K562 (cell line): Measurements from ENCODE around the gene LTN1. TPM values are rescaled to one million over a fixed set of nuclear protein-coding genes. Genes with fewer than 3 reads are reported as not detected.

Source experiments
- BACH1 ChIP-seq: fragments of 200-800 bp; sonication (Bioruptor generic); IDR thresholded peaks from 2 replicates; pipeline ENCODE4 v1.6.1; 2016; ENCODE audit warnings: missing genetic modification characterization, missing compliant biosample characterization
- CBX1 ChIP-seq: sonication (generic); IDR thresholded peaks from 2 replicates; pipeline ENCODE4 v1.6.1; 2016; ENCODE audit warnings: antibody characterized with exemption, low read depth, mild to moderate bottlenecking
- CHD2 ChIP-seq: IDR thresholded peaks from 2 replicates; pipeline ENCODE4 v1.6.1; 2011; ENCODE audit warnings: low read depth, low read length
- EGR1 ChIP-seq: fragments of 450-650 bp; conservative IDR thresholded peaks from 2 replicates; pipeline ENCODE4 v1.6.1; 2017; ENCODE audit warnings: mild to moderate bottlenecking
- ETV6 ChIP-seq, 3 experiments: fragments of 150-350 bp in 1 of 3; sonication (generic) in 1 of 3; formaldehyde crosslinking in 1 of 3; IDR thresholded peaks; 2 replicates each; pipeline versions ENCODE4 v1.6.1 to v1.8.0; 2014 to 2022; ENCODE audit warnings: borderline replicate concordance in 2 of 3, low read depth in 2 of 3, antibody characterized with exemption in 1 of 3, low read length in 1 of 3, mild to moderate bottlenecking in 1 of 3, missing genetic modification reagents in 1 of 3
- FOXK2 ChIP-seq, 2 experiments: fragments of 450-650 bp; IDR thresholded peaks in 1 of 2; conservative IDR thresholded peaks in 1 of 2; 2 replicates each; pipeline ENCODE4 v1.6.1; 2016; ENCODE audit warnings: low read depth in 2 of 2, mild to moderate bottlenecking in 1 of 2
- HDAC1 ChIP-seq, 2 experiments: fragments of 450-650 bp; IDR thresholded peaks; 2 replicates each; pipeline ENCODE4 v1.6.1; 2016 to 2017; ENCODE audit warnings: inconsistent platforms in 1 of 2, mild to moderate bottlenecking in 1 of 2, moderate library complexity in 1 of 2
- HLTF ChIP-seq: fragments of 450-650 bp; IDR thresholded peaks from 2 replicates; pipeline ENCODE4 v1.6.1; 2016
- KLF1 ChIP-seq: fragments of 450-650 bp; IDR thresholded peaks from 2 replicates; pipeline ENCODE4 v1.6.1; 2016; ENCODE audit warnings: missing genetic modification characterization, missing compliant biosample characterization
- MAFK ChIP-seq: IDR thresholded peaks from 2 replicates; pipeline ENCODE4 v1.6.1; 2011; ENCODE audit warnings: low read length, improper control_type of control experiment
- NBN ChIP-seq: fragments of 450-650 bp; IDR thresholded peaks from 2 replicates; pipeline ENCODE4 v1.6.1; 2016; ENCODE audit warnings: low read depth, mild to moderate bottlenecking
- PBX2 ChIP-seq, 2 experiments: IDR thresholded peaks in 1 of 2; conservative IDR thresholded peaks in 1 of 2; 2 replicates each; pipeline ENCODE4 v1.6.1; 2016; ENCODE audit warnings: low read depth in 2 of 2, mild to moderate bottlenecking in 1 of 2, missing compliant biosample characterization in 1 of 2, missing genetic modification characterization in 1 of 2, moderate library complexity in 1 of 2
- PML ChIP-seq: IDR thresholded peaks from 2 replicates; pipeline ENCODE4 v1.6.1; 2012; ENCODE audit warnings: low read length, inconsistent platforms
- POLR2A ChIP-seq: fragments of 450-650 bp; conservative IDR thresholded peaks from 2 replicates; pipeline ENCODE4 v1.6.1; 2016
- RAD51 ChIP-seq: fragments of 450-650 bp; IDR thresholded peaks from 2 replicates; pipeline ENCODE4 v1.7.1; 2016; ENCODE audit warnings: low read depth, mild to moderate bottlenecking, borderline replicate concordance
- RBM25 ChIP-seq: fragments of 200-400 bp; formaldehyde crosslinking; IDR thresholded peaks from 2 replicates; pipeline ENCODE4 v1.6.1; 2018; ENCODE audit warnings: low read length, low read depth, moderate library complexity; ENCODE audit not compliant: severe bottlenecking
- SRSF7 ChIP-seq: fragments of 200-400 bp; formaldehyde crosslinking; optimal IDR thresholded peaks from 2 replicates; pipeline ENCODE3; 2017; ENCODE audit warnings: mild to moderate bottlenecking, low read depth, low read length
- TBP ChIP-seq: optimal IDR thresholded peaks from 2 replicates; pipeline ENCODE3; 2011; ENCODE audit warnings: low read depth, low read length, improper control_type of control experiment
- ZBTB12 ChIP-seq: fragments of 250-450 bp; sonication (Bioruptor Pico); IDR thresholded peaks from 2 replicates; pipeline ENCODE4 v1.4.0; 2020
- ZNF384 ChIP-seq: IDR thresholded peaks from 2 replicates; pipeline ENCODE4 v1.6.1; 2012; ENCODE audit warnings: low read depth, low read length, improper control_type of control experiment
- ZNF644 ChIP-seq: fragments of 200-800 bp; sonication (Bioruptor generic); IDR thresholded peaks from 2 replicates; pipeline ENCODE4 v1.6.1; 2016; ENCODE audit warnings: low read depth, missing genetic modification characterization, missing compliant biosample characterization
- polyA plus RNA-seq, 8 experiments: library from polyadenylated mRNA; depleted of rRNA in 4 of 8; stranded (reverse) in 5 of 8; unstranded in 3 of 8; fragments of >200 nt; fragmentation: Nextera tagmentation in 2 of 8; fragmentation: Illumina TruSeq in 1 of 8; extraction: Ambion mirVana in 2 of 8; extraction: Trizol in 1 of 8; gene quantifications; 2 replicates each; pipeline versions ENCODE4 v1.2.1 to v1.2.3, GENCODE V29; 2011 to 2014; ENCODE audit warnings: inconsistent platforms in 1 of 8, missing spikeins in 1 of 8
- total RNA-seq, 7 experiments: library from RNA; depleted of rRNA in 6 of 7; stranded (reverse); fragments of >200 nt in 6 of 7; fragmentation: Illumina TruSeq in 2 of 7; extraction: Trizol in 2 of 7; gene quantifications; 2 replicates each; pipeline versions ENCODE4 v1.2.1 to v1.2.3, GENCODE V29; 2011 to 2021; ENCODE audit warnings: low replicate concordance in 1 of 7
- TF ChIP-seq, protein P1 (sequence below): sonication (generic); formaldehyde crosslinking; IDR thresholded peaks from 2 replicates; pipeline ENCODE4 v1.8.0; 2022; ENCODE audit warnings: missing genetic modification reagents, mild to moderate bottlenecking, moderate library complexity, borderline replicate concordance
- TF ChIP-seq, protein P2 (sequence below): fragments of 250-450 bp; sonication (Bioruptor Pico); IDR thresholded peaks from 2 replicates; pipeline ENCODE4 v1.9.0; 2021; ENCODE audit warnings: mild to moderate bottlenecking

LTN1 gene
- total and polyA plus RNA-seq, 9 of the 15 experiments (the other 6 are each of a cell fraction or from before 2014, with no cell fraction given), result 15.7 to 49.6 (median 28.7) TPM

DNA sequence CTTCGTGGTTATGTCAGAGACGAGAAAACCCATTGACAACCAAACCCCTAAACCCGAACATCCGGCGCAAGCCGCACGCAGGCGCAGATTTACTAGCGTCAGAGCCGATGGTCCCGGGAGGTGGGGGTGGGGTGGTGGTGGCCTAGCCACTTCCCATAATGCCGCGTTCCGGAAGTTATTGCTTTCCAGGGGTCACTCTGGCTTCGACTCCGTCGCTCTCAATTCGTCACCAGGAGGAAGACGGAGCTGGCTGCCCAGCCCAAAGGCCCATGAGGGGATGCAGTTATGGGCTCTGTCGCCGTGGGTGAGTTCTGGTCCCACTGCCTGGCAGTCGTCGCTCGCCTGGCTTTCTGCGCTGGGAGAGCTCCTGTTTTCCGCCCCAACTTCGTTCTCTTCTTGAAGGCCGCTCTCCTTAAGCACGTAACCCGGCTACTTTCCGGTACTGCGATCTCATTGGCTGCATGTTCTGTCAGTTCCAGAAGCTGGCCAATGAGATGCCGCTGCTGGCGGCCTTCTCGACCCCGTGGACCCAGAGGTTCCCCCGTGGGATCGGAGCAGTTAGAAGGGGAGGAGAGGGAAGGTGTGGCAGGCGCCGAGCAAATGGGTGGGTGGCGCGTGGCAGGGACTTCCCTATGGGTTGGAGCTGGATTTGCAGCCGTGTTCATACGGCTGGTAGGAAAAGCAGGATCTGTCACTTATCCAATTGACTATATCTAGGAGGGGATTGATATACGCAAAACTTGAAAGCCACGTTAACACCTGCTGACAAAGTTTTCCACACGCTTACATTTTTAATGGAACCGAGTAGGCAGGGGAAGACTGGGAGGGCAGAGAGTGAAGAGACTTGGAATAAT is 32.0 kb upstream of the LTN1 start, which contains the start of gene USP16 (continued):
- TF ChIP-seq, protein P1, sequence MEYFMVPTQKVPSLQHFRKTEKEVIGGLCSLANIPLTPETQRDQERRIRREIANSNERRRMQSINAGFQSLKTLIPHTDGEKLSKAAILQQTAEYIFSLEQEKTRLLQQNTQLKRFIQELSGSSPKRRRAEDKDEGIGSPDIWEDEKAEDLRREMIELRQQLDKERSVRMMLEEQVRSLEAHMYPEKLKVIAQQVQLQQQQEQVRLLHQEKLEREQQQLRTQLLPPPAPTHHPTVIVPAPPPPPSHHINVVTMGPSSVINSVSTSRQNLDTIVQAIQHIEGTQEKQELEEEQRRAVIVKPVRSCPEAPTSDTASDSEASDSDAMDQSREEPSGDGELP (CRISPR knock-in tag), result peak; percentile 80; the same call in 1 of the 2 replicates
- peak; percentile 83 for TF ChIP-seq TBP
- TF ChIP-seq, protein P2, sequence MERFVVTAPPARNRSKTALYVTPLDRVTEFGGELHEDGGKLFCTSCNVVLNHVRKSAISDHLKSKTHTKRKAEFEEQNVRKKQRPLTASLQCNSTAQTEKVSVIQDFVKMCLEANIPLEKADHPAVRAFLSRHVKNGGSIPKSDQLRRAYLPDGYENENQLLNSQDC (CRISPR knock-in tag), result no peak
- TF ChIP-seq PBX2 (CRISPR knock-in tag; IDR thresholded peaks at IDR 0.05; ENCODE audit: low read depth), result peak; percentile 79
- TF ChIP-seq PBX2 (tag; conservative IDR thresholded peaks at IDR 0.05; ENCODE audit: low read depth), result peak; percentile 98
- peak; percentile 71 for TF ChIP-seq EGR1
- TF ChIP-seq ZNF644 (tag), result 0 out of 2 replicates have a peak, but pooled peaks have one; percentile 25
- 0 out of 2 replicates have a peak, but pooled peaks have one; percentile 11 for TF ChIP-seq HLTF
- TF ChIP-seq PML, result peak; percentile 39
- 0 out of 2 replicates have a peak, but pooled peaks have one; percentile 36 for TF ChIP-seq KLF1 (tag)
- TF ChIP-seq CHD2, result peak; percentile 87
- no peak for TF ChIP-seq SRSF7
- peak; percentile 95 for TF ChIP-seq POLR2A
- TF ChIP-seq NBN, result peak; percentile 83
- peak; percentile 81 to 91 for TF ChIP-seq FOXK2 (conservative IDR thresholded peaks at IDR 0.05 in 1 of 2, IDR thresholded peaks at IDR 0.05 in 1 of 2; ENCODE audit: low read depth in 2 of 2)
- TF ChIP-seq MAFK, result peak; percentile 26
- TF ChIP-seq ZBTB12, result peak; percentile 94
- TF ChIP-seq CBX1, result no peak; the same call in 1 of the 2 replicates
- TF ChIP-seq ZNF384, result 0 out of 2 replicates have a peak, but pooled peaks have one; percentile 21
- peak; percentile 46; the same call in 1 of the 2 replicates for TF ChIP-seq RAD51
- TF ChIP-seq RBM25, result peak; percentile 95
- TF ChIP-seq BACH1 (tag), result peak; percentile 71; the same call in 1 of the 2 replicates
- TF ChIP-seq ETV6 (IDR thresholded peaks at IDR 0.05; ENCODE audit: borderline replicate concordance in 1 of 2, low read depth in 2 of 2, low read length in 1 of 2), result no peak
- TF ChIP-seq ETV6 (CRISPR knock-in tag; IDR thresholded peaks at IDR 0.05; ENCODE audit: borderline replicate concordance), result no peak
- peak in 1 of 2 experiments; percentile 97; a peak in 2 of 4 replicates for TF ChIP-seq HDAC1 (IDR thresholded peaks at IDR 0.05)
